B cell (primary cell): ENCODE measurements around the gene RPL13. TPM values are rescaled to one million over a fixed set of nuclear protein-coding genes. Genes with fewer than 3 reads are reported as not detected.

ENCODE experiments used
- ATAC-seq: fragments of 200-7000 bp; cut with Tn5 transposase; one replicate; pipeline ENCODE4 v1.10.0; 2021; ENCODE audit warnings: low read depth, mild to moderate bottlenecking, moderate number of reproducible peaks, moderate library complexity
- CTCF ChIA-PET: fragments of 350-600 bp; sonication (Branson Sonifier 250); formaldehyde crosslinking; loops from one replicate; lab custom pipeline; 2021; ENCODE audit warnings: antibody characterized with exemption, inconsistent platforms; lab: Charles Lee
- POLR2A ChIA-PET: fragments of 350-600 bp; sonication (Branson Sonifier 250); formaldehyde crosslinking; loops from one replicate; lab custom pipeline; 2021; ENCODE audit warnings: antibody characterized with exemption; lab: Charles Lee
- DNase-seq: peaks from one replicate; pipeline ENCODE4 v3.0.0; 2013
- H2AFZ ChIP-seq: 2 replicates; pipeline ENCODE4 v1.6.1; 2012; ENCODE audit warnings: mild to moderate bottlenecking, low read depth, low read length; ENCODE audit not compliant: insufficient read depth, poor library complexity, severe bottlenecking
- H3K27ac ChIP-seq, 2 donors: 1 replicate in 1 of 2; 2 replicates in 1 of 2; pipeline ENCODE4 v1.5.1; 2012 to 2013; ENCODE audit warnings: low read length in 2 of 2, mild to moderate bottlenecking in 2 of 2, moderate library complexity in 1 of 2
- H3K27me3 ChIP-seq, 4 experiments: fragments of 200-600 bp in 1 of 4; sonication (generic) in 1 of 4; replicated peaks in 1 of 4; 1 replicate in 2 of 4; 2 replicates in 2 of 4; pipeline versions ENCODE4 v1.6.1 to v1.7.0; 2013 to 2016; ENCODE audit warnings: low read length in 3 of 4, mild to moderate bottlenecking in 2 of 4, mixed read lengths in 1 of 4, moderate library complexity in 1 of 4; ENCODE audit not compliant: insufficient read depth in 4 of 4, control insufficient read depth in 3 of 4; ENCODE audit errors: control extremely low read depth in 1 of 4
- H3K36me3 ChIP-seq, 2 experiments: replicated peaks in 1 of 2; 1 replicate in 1 of 2; 2 replicates in 1 of 2; pipeline versions ENCODE4 v1.6.1 to v1.7.1; 2013; ENCODE audit warnings: low read length in 1 of 2; ENCODE audit not compliant: insufficient read depth in 2 of 2, control insufficient read depth in 1 of 2; ENCODE audit errors: control extremely low read depth in 1 of 2, extremely low read depth in 1 of 2
- H3K4me1 ChIP-seq, 2 donors: fragments of 200-600 bp in 1 of 2; sonication (generic) in 1 of 2; 1 replicate in 1 of 2; 2 replicates in 1 of 2; pipeline versions ENCODE4 v1.5.1 to v1.6.1; 2013 to 2017; ENCODE audit warnings: low read length in 2 of 2; ENCODE audit not compliant: control insufficient read depth in 2 of 2, insufficient read depth in 2 of 2
- H3K4me2 ChIP-seq: replicated peaks from 2 replicates; pipeline ENCODE3; 2012; ENCODE audit warnings: mild to moderate bottlenecking, low read depth, low read length; ENCODE audit not compliant: poor library complexity, severe bottlenecking
- H3K4me3 ChIP-seq, 5 experiments: fragments of 200-600 bp in 1 of 5; sonication (generic) in 1 of 5; 1 replicate in 3 of 5; 2 replicates in 2 of 5; pipeline versions ENCODE4 v1.5.1 to v1.7.0; 2011 to 2016; ENCODE audit warnings: low read length in 4 of 5, mild to moderate bottlenecking in 4 of 5, low read depth in 2 of 5, control low read depth in 1 of 5, moderate library complexity in 1 of 5; ENCODE audit not compliant: insufficient read depth in 1 of 5; ENCODE audit errors: control extremely low read depth in 1 of 5, extremely low read depth in 1 of 5
- H3K79me2 ChIP-seq: fragments of 200-600 bp; sonication (generic); one replicate; pipeline ENCODE4 v1.6.0; 2016; ENCODE audit warnings: low read length; ENCODE audit not compliant: control insufficient read depth, insufficient read depth
- H3K9ac ChIP-seq: fragments of 200-600 bp; sonication (generic); 2 replicates; pipeline ENCODE4 v1.6.1; 2017; ENCODE audit warnings: mild to moderate bottlenecking, low read length, moderate library complexity
- H3K9me3 ChIP-seq, 3 donors: one replicate each; pipeline versions ENCODE4 v1.6.1 to v1.7.1; 2013; ENCODE audit warnings: low read length in 2 of 3; ENCODE audit not compliant: control insufficient read depth in 2 of 3, insufficient read depth in 1 of 3; ENCODE audit errors: control extremely low read depth in 1 of 3
- H4K20me1 ChIP-seq: 2 replicates; pipeline ENCODE4 v1.6.0; 2012; ENCODE audit warnings: mild to moderate bottlenecking, low read length; ENCODE audit not compliant: insufficient read depth, control insufficient read depth, poor library complexity, severe bottlenecking
- H3K27ac Mint-ChIP-seq: one replicate; pipeline ENCODE4 v1.8.0; 2021; ENCODE audit warnings: mixed read lengths
- H3K27me3 Mint-ChIP-seq: one replicate; pipeline ENCODE4 v1.8.0; 2021; ENCODE audit warnings: mixed read lengths
- H3K4me1 Mint-ChIP-seq: one replicate; pipeline ENCODE4 v1.8.0; 2021; ENCODE audit warnings: mixed read lengths
- H3K4me3 Mint-ChIP-seq: one replicate; pipeline ENCODE4 v1.8.0; 2021; ENCODE audit warnings: mixed read lengths
- H3K9me3 Mint-ChIP-seq: one replicate; pipeline ENCODE4 v1.8.0; 2022; ENCODE audit warnings: mixed read lengths; ENCODE audit not compliant: insufficient read depth
- CTCF ChIP-seq: fragments of 200-600 bp; IDR thresholded peaks from one replicate; pipeline ENCODE4 v1.8.0; 2022; ENCODE audit warnings: antibody characterized with exemption, mild to moderate bottlenecking
- EZH2 ChIP-seq: IDR thresholded peaks from 2 replicates; pipeline ENCODE4 v1.6.1; 2012; ENCODE audit warnings: borderline replicate concordance, low read depth, mild to moderate bottlenecking, moderate library complexity, low read length; ENCODE audit not compliant: insufficient read depth, poor library complexity, severe bottlenecking
- WGBS: methylation state at CpG from one replicate; pipeline ENCODE4 v1.1.5; 2013; ENCODE audit warnings: missing lambda C conversion rate; ENCODE audit not compliant: insufficient coverage; 5-methylcytosine and 5-hydroxymethylcytosine counted together
- intact Hi-C: fragments of 100-400 bp; cut with micrococcal nuclease; formaldehyde crosslinking; loops from one replicate; pipeline ENCODE4 v1.10.0; 2022
- polyA plus RNA-seq: library from polyadenylated mRNA; depleted of rRNA; stranded (reverse); fragments of >200 nt; gene quantifications from 2 replicates; pipeline ENCODE4 v1.2.3, GENCODE V29; 2012
- total RNA-seq, 2 donors: library from RNA; stranded (reverse); fragments of 120-200 nt in 1 of 2; gene quantifications; 1 replicate in 1 of 2; 2 replicates in 1 of 2; pipeline versions ENCODE4 v1.2.3 to v1.2.4, GENCODE V29; 2013 to 2022

The RPL13 gene
- total and polyA plus RNA-seq, 2 donors (not counting 1 experiment from before 2014, with no cell fraction given), result 3,184 to 11,676 TPM

- ChIA-PET POLR2A (no interaction called here), CTCF (no interaction called here)
- peaks cover 7 to 10% of the 10 kb centered on the region in 2 donors for H3K4me1 ChIP-seq
- H3K27ac ChIP-seq, result no peak overlapping the region
- H3K9ac ChIP-seq, result no peak overlapping the region
- H3K79me2 ChIP-seq, result no peaks in the 10 kb centered on the region
- ATAC-seq (no peak), DNase-seq (no peak)
- no peak overlapping the region for H3K4me2 ChIP-seq
- H4K20me1 ChIP-seq, result no peaks in the 10 kb centered on the region
- H3K9me3 Mint-ChIP-seq, result no peaks in the 10 kb centered on the region
- H3K4me3 ChIP-seq, result no peak overlapping the region
- 89% methylated on average over 16 of the region's 16 CpGs for WGBS
- no peaks in the 10 kb centered on the region for H3K9me3 ChIP-seq
- peaks cover 7% of the 10 kb centered on the region for H3K4me1 Mint-ChIP-seq
- TF ChIP-seq EZH2 (no peak), CTCF (no peak)
- H3K27ac Mint-ChIP-seq, result no peak overlapping the region
- no peak overlapping the region for H3K4me3 Mint-ChIP-seq
- H3K27me3 ChIP-seq, result peaks cover 0 to 14% (median 0%) of the 10 kb centered on the region in 4 experiments
- no peak overlapping the region for H2AFZ ChIP-seq
- H3K27me3 Mint-ChIP-seq, result peaks cover 4% of the 10 kb centered on the region
- intact Hi-C loops, result no loop called here
- H3K36me3 ChIP-seq, result no peaks in the 10 kb centered on the region
These were observed 44.3 kb downstream of the RPL13 start for GRCh38 chr16:89604764-89605163.

GRCh38 chr16:89605186-89605970, 44.9 kb downstream of the RPL13 start:
- no peak overlapping the region for H3K4me3 ChIP-seq
- H3K27ac ChIP-seq, result no peak overlapping the region
- Mint-ChIP-seq H3K4me3 (no peak overlapping the region), H3K9me3 (no peaks in the 10 kb centered on the region), H3K4me1 (peaks cover 7% of the 10 kb centered on the region), H3K27ac (no peak overlapping the region), H3K27me3 (peaks cover 4% of the 10 kb centered on the region)
- DNase-seq, result no peak
- no peak overlapping the region for H3K4me2 ChIP-seq
- no peaks in the 10 kb centered on the region for H3K9me3 ChIP-seq
- H3K9ac ChIP-seq, result no peak overlapping the region
- WGBS, result 94% methylated on average over 30 of the region's 34 CpGs
- ChIA-PET CTCF (no interaction called here), POLR2A (no interaction called here)
- H4K20me1 ChIP-seq, result no peaks in the 10 kb centered on the region
- H3K27me3 ChIP-seq, result peaks cover 0 to 14% (median 0%) of the 10 kb centered on the region in 4 experiments
- intact Hi-C loops, result no loop called here
- no peaks in the 10 kb centered on the region for H3K36me3 ChIP-seq
- no peaks in the 10 kb centered on the region for H3K79me2 ChIP-seq
- ATAC-seq, result no peak
- TF ChIP-seq EZH2, result no peak
- no peak for TF ChIP-seq CTCF
- H2AFZ ChIP-seq, result no peak overlapping the region
- H3K4me1 ChIP-seq, result peaks cover 7 to 10% of the 10 kb centered on the region in 2 donors
